HG03442 (cell line): ENCODE data around the gene WWOX.

Experiments used
- ATAC-seq: cut with Tn5 transposase; IDR thresholded peaks from one replicate; pipeline ENCODE4 v1.9.1; 2021; ENCODE audit warnings: mild to moderate bottlenecking, moderate library complexity; ENCODE audit not compliant: unreplicated experiment

The WWOX gene

DNA sequence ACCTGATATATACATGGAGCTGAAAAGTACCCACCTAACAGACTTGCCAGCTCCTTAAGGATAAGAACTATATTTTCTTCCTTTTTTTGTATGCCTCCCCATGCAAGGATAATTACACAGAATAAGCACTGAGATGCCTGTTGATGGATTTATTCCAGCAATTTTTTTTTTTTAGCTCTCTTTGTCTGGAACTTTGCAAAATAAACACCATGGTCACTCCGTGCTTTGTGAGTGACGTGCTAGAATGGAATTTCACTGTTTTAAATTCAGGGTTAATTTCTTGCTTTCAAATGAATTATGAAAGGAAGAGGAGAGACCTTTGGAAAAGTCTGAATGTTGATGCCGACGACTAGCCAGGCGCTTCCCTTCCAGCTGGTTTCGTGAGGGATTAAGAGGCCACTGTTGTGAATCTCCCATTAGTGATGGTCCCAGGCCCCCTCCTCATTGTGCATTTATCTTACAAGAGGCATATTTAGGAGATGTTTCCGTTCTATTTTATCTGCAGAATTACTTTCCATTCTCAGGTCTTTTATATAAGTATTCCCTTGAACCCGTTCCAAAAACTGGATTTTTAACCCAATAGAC is 529.1 kb downstream of the WWOX start:
- ATAC-seq: no peak

DNA sequence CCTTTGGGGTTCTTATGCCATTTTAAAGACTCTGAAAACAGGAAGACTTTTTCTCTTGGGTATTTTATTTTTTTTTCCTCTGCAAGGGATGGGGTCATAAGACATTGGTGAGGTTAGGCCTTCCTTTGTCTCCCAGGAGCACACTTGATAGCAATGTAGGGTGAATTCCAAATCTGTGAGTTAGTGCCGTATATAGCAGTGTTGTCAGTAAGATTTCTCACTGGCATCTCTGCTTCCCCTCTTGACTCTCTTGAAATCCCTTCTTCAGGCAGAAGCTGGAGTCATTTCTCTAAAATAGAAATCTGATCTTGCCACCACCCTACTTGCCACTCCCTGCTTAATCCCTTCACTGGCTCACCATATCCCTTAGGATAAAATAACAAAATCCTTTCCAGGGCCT is 529.7 kb downstream of the WWOX start:
- ATAC-seq: no peak

DNA sequence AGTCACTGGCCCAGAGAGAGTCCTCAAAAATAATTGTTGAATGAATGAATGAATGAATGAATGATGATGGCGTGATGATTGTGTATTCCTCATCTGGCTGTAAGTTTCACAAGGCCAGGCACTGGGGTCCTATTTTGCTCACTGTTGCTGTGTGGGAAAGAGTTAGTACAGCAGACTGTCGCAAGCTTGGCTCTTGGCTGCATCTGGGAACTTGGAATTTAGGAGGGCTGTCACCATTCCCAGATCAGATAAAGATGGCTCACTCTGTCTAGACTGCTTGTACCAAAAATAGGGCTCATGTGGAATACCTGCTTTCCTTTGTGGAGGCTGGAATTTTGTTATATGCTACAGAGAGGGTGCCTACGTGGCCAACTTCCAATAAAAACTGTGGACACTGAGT is 530.6 kb downstream of the WWOX start:
- no peak for ATAC-seq

DNA sequence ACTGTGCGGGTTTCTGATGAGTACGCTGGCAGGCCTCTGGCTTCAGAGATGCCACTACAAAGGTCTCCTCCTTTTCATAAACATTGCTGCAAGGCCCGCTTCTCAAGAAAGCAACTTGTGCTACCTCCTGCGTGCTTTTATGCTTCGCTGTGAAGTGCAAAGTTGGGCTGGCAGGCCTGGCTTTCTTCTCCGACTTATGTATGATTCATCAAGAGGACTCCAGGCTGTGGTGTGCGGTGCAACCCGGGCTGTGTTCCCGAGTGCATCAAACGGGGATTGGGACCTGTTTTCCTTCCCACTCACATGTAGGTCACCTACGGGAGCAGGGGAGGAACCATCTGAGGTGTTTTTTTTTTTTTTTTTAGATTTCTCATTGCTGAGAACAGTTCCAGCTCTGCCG is 534.1 kb downstream of the WWOX start:
- no peak for ATAC-seq

DNA sequence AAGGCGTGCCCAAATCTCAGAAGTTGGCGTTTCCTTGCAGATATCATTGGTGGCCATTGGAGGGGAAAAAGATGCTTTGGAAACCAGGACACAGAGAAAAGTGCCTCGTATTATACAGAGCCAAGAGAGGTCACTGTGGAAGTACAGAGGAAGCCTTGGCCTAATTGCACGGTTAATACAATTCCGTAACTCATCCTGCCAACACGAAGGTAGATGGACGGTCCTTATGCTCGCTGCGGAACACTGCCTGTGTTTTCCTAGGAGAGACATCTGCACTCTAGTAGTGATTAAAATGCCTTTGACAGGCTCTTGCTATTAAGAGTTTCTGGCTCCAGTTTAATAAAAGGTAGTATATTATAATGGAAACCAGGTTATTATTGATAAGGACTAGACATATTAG is 536.4 kb downstream of the WWOX start:
- no peak for ATAC-seq

DNA sequence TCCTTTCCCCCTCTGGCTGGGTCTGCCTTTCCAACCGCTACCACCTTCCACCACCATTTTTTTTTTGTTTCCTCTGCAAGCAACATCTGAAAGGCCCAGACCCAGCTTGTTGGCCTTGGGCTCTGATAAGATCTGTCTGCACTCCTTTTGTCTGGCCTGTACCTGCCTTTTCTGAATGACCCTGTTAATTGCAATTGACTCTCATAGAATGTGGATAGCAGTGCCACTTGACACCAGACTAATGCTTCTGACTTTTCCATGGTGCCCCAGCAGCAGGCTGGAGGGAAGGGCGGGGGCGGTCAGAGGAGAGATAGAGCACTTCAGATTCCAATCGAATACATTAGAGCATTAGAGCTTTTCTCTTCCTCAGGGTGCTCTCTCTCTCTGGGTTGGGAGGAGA is 538.9 kb downstream of the WWOX start:
- ATAC-seq: no peak

DNA sequence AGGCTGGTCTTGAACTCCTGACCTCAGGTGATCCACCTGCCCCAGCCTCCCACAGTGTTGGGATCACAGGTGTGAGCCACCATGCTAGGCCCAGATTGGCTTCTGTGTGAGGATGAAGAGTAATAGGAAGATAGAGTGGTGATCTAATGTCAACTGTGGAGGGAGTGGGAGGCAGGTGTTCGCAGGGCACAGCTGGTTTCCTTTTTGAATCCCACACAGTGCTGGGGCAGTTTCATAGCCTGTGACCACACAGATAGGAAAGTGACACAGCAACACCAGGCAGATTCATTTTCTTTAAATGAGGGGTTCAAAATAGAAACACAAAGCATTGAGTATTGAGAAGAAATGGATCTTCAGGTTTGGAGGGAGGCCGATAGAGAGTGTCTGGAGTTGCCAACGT is 540.3 kb downstream of the WWOX start:
- peak; percentile 74 for ATAC-seq

DNA sequence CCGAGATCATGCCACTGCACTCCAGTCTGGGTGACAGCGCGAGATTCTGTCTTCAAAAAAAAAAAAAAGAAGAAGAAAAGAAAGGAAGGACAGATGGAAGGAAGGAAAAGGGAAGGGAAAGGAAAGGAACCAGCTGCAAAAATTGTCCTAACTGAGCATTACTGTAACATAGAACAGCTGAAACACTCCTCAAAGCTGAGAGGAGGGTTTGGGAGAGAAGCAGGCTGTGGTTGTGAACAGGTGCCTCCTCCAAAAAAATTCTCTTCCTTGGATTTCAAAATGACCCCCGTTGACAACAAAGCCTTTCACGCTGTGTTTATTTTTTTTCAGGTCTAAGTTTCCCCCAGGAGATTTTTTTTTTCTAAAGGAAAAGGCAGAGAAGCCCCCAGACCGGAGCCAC is 541.4 kb downstream of the WWOX start:
- ATAC-seq: no peak

DNA sequence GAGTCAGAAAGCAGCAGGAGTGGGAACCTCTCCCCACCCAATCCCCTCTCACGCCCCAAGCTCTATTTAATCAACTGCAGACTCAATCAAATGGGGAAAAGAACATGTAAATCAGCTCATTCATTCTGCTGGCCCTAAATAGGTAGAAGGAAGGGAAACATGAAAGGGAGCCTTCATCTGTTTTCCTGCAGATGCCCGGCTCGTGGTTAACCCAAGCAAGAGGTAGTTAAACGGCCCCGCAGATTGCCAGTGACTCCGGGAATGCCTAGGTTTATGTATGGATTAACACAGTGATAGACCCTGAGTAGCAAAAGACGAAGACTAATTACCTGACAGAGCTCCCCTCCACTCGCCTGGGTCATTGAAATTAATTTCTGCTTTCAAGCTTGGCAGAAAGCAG is 542.0 kb downstream of the WWOX start:
- ATAC-seq: no peak

DNA sequence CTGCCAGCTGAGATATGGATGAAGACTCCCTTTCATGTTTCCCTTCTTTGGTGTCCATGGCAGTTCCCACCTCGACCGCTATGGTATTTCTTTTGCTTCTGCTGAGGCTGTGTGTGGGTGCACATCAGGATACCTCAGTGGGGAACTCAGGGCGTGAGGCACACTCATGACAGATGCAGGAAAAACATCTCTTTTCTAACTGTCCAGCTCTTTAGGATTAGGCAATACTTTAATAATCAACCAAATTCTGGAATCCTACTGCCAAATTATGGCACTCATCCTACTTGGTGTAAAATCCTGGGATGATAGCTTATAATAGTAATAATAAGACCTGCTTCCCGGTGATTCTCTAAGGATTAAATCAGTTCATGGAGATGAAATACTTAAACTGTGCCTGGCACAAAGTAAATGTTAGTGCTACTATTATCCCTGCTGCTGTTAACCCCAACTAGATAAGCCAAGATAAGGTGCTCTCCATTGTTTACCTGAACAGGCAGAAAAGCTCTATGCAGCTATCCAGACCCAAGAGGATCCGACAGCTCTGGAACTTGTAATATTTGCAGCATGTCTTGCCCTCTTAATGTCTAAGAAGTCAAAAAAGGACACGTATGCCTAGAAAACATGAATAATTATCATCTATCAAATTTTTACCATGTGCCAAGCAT is 543.3 kb downstream of the WWOX start:
- no peak for ATAC-seq

DNA sequence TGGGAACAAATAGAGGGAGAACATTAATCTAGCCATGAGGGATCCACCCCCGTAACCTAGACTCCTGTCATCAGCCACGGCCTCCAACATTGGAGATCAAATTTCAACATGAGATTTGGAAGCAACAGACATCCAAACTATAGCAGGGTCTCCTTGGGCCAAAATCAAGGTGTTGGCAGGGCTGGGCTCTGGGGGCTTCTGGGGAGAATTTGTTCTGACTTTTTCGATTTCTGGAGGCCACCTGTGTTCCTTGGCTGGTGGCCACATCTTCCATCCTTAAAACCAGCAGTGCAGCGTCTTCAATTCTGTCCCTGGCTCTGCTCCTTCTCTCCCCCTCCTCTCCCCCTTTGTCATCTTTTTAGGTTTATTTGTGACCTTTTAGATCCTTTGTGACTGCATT is 546.2 kb downstream of the WWOX start:
- no peak for ATAC-seq

DNA sequence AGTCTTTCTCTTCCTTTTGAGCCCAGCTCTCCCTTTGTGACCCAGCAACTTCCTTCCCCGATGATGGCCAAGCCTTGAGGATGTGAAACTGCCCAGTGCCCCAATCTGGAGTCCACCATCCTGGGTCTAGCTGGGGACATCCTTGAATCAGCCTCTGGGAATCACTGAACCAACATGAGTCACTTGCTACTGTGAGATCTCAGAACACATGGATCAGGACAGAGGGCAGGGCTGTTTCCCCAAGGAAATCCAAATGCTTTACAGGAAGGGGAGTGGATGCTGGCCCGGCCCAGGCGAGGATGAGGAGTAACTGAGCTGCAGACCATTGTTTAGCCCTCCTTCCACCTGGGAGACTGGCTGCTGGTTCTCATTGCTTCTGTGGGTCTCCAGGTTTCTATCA is 547.6 kb downstream of the WWOX start:
- no peak for ATAC-seq

DNA sequence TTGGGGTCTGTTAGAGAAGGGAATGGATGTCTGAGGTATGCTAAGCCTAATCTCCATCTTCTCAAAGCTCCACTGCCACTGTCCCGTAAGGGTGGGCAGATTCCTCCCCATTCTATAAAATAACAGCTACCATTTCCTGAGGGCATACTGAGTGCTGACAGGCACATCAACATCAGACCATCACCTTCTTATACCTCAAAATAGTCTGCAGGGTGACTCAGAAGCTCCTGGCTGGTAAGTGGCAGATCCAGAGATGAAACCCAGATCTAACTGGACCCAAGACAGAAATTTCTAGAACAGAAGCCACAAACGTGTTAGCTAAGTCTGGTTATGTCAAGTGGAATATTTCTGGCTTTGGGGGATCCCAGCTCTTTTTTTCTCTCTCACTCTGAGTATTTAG is 548.0 kb downstream of the WWOX start:
- no peak for ATAC-seq

DNA sequence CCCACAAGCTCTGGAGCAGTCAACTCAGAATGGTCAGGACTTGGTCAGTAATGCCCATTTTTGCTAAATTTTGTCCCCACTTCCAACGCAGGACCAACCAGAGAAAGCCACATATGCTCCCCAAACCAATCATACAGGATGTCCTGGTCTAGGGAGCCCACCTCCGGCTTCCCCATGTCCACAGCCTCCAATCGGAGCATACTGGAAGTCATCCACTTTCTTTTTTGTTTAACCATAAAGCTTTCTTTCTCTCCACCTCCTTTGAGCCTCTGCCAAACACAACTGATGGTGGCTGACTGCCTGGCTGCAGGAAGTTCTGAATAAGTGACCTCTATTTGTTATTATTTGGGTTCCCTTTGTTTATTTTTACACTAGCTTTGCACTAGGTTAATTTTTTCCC is 549.1 kb downstream of the WWOX start:
- ATAC-seq: no peak

DNA sequence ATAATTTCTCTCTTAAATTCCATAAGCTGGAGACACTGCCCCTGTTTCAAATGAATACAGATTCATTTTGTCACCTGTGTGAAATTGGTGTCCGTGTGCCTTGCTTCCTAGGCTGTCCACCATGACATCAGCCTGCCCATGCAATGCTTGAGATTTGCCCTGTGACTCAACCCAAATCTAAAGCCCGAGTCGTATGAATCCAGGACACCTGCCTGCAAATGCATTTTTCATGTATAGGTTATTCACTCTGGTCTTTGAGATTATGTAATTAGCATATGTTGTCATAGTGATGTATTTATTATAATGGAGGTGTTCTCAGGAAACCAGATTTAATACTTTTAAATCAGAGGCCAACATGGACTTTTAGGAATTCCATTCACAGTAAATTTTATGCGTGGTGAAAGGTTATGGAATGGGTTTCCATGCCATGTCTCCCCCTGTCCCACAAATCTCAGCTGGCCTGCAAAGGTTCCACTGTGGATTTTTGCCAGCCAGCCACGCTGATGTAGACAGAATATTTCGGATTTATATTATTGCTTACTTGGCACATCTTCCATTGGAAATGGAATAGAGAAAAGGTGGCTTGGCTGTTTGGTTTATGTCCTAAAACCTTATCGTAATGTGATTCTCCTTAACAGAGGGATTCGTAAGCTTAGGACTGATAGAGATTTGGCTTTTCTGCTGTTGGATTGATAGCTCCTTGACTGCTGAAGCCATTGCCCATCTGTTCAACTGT is 551.1 kb downstream of the WWOX start:
- ATAC-seq: no peak

DNA sequence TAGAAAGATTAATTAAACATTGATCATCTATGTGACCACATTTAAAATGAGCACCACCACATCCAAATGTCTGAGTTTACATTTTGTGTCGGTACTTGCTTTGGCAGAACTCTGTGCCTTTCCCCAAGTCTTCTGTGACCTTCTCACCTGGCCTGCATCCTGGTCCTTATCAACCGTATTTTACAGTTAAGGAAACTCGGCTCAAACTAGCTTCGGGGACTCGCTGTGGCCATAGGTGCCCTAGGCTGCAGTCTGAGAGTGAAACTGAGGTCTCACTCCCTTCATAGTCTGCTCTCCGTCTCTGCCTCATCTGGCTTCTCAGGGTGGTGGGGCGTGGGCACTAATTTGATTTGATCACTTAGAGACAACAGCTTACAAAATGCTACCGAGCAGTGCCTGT is 555.5 kb downstream of the WWOX start:
- no peak for ATAC-seq

DNA sequence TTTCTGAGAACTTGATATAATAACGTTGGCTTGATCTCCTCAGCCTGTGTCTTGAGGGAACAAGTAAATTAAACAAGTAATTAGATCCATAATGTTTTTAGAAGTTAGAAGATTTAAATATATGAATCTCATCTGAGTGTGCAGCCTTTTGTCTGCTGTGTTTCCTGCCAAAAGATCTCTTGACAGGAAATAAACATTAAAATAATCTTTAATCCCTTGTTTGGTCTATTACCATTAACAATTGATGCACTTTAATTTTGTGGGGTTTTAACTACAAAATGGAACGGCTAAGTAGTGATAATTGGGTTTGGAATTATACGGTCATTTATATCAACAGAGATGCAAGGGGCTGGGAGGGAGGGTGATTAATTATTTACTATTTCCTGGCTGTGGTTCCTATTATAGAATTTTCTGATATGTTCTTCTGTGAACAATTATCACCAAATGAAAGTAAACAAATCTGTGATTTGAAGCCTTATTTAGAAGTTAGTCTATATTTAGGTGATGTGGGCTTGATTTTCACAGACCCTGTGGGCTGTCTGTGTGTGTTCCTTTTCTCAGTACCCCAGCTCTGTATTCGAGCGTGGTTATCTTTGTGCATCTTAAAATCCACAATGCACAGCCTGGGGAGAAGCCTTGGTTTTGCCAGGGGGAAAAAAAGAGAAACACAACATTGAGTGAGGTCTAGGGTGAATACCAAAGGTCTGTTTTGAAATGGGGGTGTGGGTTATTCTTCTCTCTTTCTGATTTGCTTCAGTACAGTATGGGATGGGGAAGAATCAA is 556.1 kb downstream of the WWOX start:
- no peak for ATAC-seq

DNA sequence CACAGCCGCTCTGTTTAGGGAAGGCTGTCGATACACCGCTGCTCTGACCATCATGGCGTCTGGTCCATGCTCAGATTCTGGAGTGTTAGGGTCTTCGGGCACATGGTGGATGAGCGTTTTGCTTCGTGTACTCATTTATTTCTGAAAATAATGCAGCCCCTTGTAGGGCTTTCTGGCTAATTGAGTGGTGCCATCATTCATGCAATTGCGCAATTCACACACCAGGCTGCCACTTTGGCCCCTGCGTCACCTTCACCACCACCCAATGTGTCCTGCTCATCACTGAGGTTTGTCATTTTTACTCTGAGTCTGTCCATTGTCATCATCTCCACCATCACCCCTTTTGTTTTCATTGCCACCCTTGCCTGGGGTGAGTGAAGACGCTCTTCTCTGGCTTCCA is 557.4 kb downstream of the WWOX start:
- ATAC-seq: no peak

DNA sequence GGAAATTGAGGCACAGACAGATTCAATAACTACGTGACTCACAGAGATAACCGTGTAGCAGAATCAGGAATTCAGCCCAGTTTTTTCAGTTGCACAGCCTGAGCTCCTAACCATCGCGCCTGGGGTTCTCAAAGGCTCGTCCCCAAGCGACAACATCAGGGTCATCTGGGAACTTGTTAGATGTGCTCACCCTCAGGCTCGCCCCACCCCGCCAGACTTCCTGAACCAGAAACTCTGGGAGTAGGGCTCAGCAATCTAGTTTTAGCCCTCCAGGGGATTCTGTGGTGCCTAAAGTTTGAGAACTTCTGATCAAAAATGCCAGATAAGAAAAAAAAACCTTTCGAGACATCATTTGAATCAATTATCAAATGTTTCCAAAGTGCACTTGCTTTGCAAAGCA is 559.8 kb downstream of the WWOX start:
- ATAC-seq: no peak

DNA sequence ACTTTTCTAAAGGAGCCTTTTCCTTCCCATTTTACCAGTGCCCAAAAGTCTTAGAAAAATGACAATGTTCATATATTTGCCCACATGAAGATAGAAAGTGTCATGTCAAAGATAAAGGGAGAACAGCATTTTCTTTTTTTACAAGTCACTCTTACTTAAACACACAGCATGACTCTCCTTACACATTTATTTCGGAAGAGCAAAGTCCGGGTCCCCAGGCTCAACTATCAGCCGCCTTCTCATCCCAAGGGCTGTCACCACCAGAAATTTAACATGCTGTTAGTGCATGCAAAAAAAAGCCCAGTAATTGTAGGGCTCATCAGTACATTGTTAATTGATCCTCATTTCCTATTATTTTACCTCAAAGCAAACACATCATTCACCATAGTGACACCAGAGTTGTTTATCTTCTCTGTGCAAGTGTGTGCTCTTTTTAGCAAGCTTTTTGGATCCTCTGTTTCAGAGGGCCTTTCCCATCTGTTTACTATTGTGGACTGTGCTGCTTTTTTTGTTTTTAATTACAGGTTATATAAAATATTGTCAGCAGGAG is 560.3 kb downstream of the WWOX start:
- no peak for ATAC-seq

DNA sequence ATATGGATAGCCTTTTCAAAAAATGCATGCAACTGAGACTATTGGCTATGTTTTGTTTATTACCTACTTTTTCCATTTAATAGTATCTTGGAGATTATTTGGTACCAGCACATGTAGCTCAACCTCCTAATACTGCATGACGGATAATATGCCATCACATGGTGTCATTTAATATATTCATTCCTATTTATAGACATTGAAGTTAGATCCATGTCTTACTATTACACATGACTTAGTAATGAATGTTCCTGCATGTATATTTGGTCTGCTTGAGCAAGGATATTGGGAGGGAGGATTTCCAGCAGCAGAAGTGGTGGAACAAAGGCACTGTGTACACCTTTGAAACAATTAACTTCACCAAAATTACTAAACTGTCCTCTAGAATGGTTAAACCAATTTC is 561.3 kb downstream of the WWOX start:
- no peak for ATAC-seq
